GM19463 (cell line): ENCODE results near the gene MPL.

ENCODE experiments used
- ATAC-seq: cut with Tn5 transposase; IDR thresholded peaks from one replicate; pipeline ENCODE4 v1.9.1; 2021; ENCODE audit warnings: mild to moderate bottlenecking, moderate library complexity; ENCODE audit not compliant: unreplicated experiment

Gene MPL

GRCh38 chr1:43321331-43321891 is 16.2 kb upstream of the MPL start:
- no peak for ATAC-seq

GRCh38 chr1:43322506-43322905 is 15.1 kb upstream of the MPL start:
- ATAC-seq: no peak

- ATAC-seq: no peak
Observed at GRCh38 chr1:43324810-43325209, 12.8 kb upstream of the MPL start.

- ATAC-seq: no peak
Observed at GRCh38 chr1:43325381-43325780, 12.2 kb upstream of the MPL start.

GRCh38 chr1:43327549-43328292 is 9.9 kb upstream of the MPL start:
- no peak for ATAC-seq

- peak; percentile 58 for ATAC-seq
Observed at GRCh38 chr1:43329995-43330751, 7.4 kb upstream of the MPL start.

GRCh38 chr1:43331688-43332087 is 5.9 kb upstream of the MPL start:
- ATAC-seq: no peak

GRCh38 chr1:43334453-43335205 is 3.0 kb upstream of the MPL start:
- ATAC-seq: no peak

GRCh38 chr1:43338001-43338400 is 383 bp downstream of the MPL start:
- ATAC-seq: no peak

GRCh38 chr1:43339584-43340232 is 2.1 kb downstream of the MPL start:
- ATAC-seq: no peak

GRCh38 chr1:43340559-43340958 is 2.9 kb downstream of the MPL start:
- no peak for ATAC-seq

- ATAC-seq: no peak
Observed at GRCh38 chr1:43344267-43344850, 6.7 kb downstream of the MPL start.

GRCh38 chr1:43345120-43345519 is 7.5 kb downstream of the MPL start:
- no peak for ATAC-seq

GRCh38 chr1:43346636-43347035 is 9.0 kb downstream of the MPL start:
- ATAC-seq: no peak

GRCh38 chr1:43348343-43348808 is 10.8 kb downstream of the MPL start:
- ATAC-seq: no peak

GRCh38 chr1:43348809-43349593 is 11.4 kb downstream of the MPL start:
- peak; percentile 65 for ATAC-seq

- no peak for ATAC-seq
Observed at GRCh38 chr1:43349594-43350306, 12.1 kb downstream of the MPL start.

- no peak for ATAC-seq
Observed at GRCh38 chr1:43350976-43351375, 13.4 kb downstream of the MPL start.
